ENCODE measurements around the gene FADS2.

Gene FADS2

DNA sequence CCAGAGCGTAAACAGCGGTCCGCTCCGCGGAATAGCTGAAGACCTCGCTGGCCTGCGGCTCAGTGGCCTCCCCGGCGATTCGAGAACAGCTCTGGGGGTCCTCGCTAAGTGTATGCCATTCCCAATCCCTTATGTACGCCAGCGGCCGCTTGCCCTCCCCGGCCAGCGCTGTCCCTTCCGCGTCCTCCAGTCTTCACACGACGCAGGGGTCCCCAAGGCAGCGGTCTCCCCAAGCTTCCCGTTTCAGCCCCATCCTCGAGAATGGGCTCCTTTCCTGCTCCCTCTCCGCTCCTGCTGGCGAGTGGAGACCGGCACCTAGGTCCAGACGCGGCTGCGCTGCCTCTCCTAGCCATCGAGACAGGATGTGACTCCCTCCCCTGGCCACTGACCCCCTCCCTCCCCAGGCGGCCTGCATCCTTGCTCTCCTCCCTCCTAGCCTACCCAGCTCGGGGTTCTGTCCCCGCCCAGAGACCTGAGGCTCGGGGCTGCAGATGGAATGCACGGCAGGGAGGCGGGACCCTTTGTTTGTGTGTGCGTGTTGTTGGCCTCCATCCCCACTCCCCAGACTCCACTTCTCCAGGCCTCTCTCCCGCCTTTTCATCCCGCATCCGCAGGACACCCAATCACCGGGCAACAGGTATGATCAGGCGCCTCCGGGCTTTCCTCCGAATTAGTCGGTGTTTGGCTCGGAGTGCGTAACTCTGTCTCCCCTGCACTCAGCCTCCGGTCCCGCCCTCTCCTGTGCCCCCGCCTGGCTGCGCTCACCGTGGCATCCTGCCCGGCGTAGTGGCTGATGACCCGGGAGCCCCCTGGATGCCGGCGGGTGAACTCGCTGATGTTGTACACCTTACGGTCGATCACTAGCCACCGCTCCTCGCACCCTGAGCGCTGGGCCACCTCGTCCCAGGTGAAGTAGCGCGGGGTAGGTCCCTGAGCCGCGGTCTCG lies 12.0 kb upstream of the FADS2 start:
- TF ChIP-seq, protein P1, sequence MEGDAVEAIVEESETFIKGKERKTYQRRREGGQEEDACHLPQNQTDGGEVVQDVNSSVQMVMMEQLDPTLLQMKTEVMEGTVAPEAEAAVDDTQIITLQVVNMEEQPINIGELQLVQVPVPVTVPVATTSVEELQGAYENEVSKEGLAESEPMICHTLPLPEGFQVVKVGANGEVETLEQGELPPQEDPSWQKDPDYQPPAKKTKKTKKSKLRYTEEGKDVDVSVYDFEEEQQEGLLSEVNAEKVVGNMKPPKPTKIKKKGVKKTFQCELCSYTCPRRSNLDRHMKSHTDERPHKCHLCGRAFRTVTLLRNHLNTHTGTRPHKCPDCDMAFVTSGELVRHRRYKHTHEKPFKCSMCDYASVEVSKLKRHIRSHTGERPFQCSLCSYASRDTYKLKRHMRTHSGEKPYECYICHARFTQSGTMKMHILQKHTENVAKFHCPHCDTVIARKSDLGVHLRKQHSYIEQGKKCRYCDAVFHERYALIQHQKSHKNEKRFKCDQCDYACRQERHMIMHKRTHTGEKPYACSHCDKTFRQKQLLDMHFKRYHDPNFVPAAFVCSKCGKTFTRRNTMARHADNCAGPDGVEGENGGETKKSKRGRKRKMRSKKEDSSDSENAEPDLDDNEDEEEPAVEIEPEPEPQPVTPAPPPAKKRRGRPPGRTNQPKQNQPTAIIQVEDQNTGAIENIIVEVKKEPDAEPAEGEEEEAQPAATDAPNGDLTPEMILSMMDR (IDR thresholded peaks at IDR 0.05; ENCODE audit: unreplicated experiment in 3 of 3), result no peak
- peaks cover 13% of the 10 kb centered on the region for H3K4me1 Mint-ChIP-seq
- H3K27ac Mint-ChIP-seq, result peak overlapping the region; percentile 95 to 100 (median 99)
- H3K4me3 Mint-ChIP-seq, result peak overlapping the region; percentile 96 to 98 (median 98)
- H3K36me3 Mint-ChIP-seq (ENCODE audit: low read depth), result peaks cover 29% of the 10 kb centered on the region
- H3K9me3 Mint-ChIP-seq, result no peaks in the 10 kb centered on the region
- H3K27me3 Mint-ChIP-seq (ENCODE audit: low read depth), result no peaks in the 10 kb centered on the region

DNA sequence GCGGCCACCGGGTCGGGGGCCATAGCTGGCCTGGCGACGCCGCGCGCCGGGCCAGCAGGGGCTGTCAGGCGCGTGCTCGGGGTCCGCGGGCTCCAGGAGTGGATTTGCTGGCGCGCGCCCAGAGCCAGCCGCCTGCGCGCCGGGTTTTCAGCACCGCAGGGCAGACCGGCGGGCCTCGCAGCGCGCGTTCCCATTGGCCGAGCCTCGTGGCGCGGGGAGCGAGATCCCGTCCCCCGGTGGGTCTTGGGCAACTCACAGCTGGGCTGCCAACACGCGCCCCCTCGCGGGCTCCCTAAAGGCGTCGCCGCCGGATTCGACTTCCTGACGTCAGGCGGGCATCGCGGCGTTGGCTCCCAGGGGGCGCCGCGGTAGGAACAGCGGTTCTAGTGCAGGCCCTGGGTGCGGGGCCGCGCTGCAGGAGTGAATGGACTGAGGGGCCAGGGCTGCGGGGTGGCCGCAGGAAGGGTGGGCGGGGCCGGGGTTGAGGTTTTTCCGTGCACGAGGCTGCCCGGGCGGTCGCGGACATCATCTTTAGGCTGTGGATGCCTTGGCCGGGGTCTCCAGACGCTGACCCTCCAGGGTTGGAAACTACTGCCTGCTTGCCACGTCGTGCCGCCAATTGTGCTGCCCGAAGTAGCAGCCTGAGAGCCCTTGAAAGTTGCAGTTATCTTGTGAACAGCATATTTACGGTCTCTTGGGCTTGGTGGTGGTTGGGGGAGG lies 11.2 kb upstream of the FADS2 start, which contains the start of gene FADS1:
FADS1 (minus strand) TSS at position 268 of the 720 bp plus-strand sequence; CDS start at position 194, 74 bp downstream.
- Mint-ChIP-seq H3K9me3 (no peaks in the 10 kb centered on the region), H3K36me3 (ENCODE audit: low read depth) (peaks cover 26% of the 10 kb centered on the region), H3K27ac (peak within 1 kb of the TSS; percentile 95 to 100 (median 99)), H3K27me3 (ENCODE audit: low read depth) (no peaks in the 10 kb centered on the region), H3K4me3 (peak within 1 kb of the TSS; percentile 96 to 98 (median 98)), H3K4me1 (peaks cover 13% of the 10 kb centered on the region)
- TF ChIP-seq, protein P1 (IDR thresholded peaks at IDR 0.05; ENCODE audit: unreplicated experiment in 3 of 3), result peak; percentile 54 to 69 (median 64)

DNA sequence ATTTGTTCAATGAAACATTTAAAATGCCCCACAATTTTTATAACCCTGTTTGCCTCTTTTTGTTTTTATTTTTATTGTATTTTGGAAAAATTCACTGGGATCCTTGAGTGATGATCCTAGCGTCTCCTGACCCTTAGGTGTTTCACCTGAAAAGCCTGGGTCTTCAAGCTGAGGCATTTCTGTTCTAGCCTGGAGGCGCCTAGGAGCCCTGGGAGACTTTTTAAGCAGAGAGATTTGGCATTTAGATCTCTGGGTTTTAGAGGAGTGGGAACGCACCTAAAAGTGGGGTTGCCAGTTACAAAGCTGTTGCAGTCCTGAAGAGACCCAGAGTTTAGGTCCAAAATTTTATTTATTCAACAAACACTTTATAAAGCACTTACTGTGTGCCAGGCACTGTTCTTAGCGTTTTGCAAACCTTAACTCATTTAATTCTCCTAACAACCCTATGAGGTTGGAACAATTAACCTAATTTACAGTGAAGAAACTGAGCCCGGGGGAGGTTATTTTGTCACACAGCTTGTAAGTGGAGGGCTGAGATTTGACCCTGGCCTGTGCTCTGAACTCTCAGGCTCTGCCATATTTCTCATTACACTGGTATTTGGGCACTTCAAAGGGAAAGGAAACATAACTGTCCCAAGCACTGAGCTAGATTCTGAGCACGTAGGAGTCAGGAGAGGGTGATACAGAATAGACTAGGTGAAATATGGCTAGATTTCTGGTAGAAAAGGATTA lies 10.5 kb upstream of the FADS2 start:
- Mint-ChIP-seq H3K36me3 (ENCODE audit: low read depth) (peaks cover 20% of the 10 kb centered on the region), H3K27me3 (ENCODE audit: low read depth) (no peaks in the 10 kb centered on the region), H3K4me1 (peaks cover 13% of the 10 kb centered on the region), H3K27ac (peak overlapping the region; percentile 71 to 86 (median 85)), H3K9me3 (no peaks in the 10 kb centered on the region), H3K4me3 (peak overlapping the region; percentile 89 to 98 (median 89))
- TF ChIP-seq, protein P1 (IDR thresholded peaks at IDR 0.05; ENCODE audit: unreplicated experiment in 3 of 3), result no peak

DNA sequence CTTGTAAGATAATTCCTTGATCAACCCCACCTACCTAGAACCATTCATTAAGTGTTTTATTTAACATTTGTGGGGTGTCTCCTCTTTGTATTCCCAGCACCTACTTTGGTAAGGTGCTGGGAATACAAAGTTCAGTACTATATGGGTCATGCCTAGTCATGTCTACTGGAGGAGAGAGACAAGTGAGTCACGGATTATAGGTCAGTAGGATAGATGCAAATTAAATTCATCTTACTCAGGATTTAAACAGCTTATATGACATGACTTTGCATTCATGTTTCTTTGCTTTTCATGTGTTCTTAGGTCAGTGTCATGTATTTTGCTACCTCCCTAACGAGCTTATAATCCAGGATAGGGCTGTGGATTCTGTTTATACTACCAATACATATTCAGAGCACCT lies 7.9 kb upstream of the FADS2 start:
- H3K27ac Mint-ChIP-seq, result no peak overlapping the region
- no peak overlapping the region for H3K4me3 Mint-ChIP-seq
- H3K36me3 Mint-ChIP-seq (ENCODE audit: low read depth), result no peaks in the 10 kb centered on the region
- TF ChIP-seq, protein P1 (IDR thresholded peaks at IDR 0.05; ENCODE audit: unreplicated experiment in 3 of 3), result no peak
- peaks cover 5% of the 10 kb centered on the region for H3K27me3 Mint-ChIP-seq (ENCODE audit: low read depth)
- H3K9me3 Mint-ChIP-seq, result no peaks in the 10 kb centered on the region
- H3K4me1 Mint-ChIP-seq, result peaks cover 7% of the 10 kb centered on the region

DNA sequence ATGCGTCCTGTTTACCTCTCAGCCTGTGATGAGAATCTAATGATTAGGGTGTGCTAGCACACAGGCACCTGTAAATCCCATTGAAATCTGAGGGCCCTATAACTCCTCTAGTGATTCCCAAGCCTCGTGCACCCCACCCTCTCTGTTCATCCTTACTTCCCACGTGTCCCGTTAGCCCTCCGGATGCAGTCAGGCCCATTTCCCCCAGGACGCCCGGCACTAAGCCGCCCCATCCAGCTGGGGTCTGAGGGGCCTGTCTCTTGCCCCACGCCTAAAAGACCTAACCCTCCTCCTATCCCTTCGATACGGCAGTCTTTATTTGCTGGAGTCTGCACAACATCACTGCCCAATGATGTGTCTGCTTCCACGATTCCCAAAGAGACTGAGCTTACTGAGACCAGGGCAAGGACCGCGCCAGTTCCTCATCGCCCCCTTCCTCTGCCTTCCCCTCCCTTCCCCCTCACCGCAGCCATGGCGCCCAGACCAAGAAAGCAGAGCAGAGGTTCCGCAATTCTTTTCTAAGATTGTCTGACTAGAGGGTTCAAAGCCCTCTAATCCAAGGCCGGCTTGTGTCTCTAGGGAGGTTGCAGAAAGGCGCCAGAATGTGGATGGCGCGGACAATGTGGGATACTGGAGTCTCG lies 1.1 kb upstream of the FADS2 start:
- H3K4me3 Mint-ChIP-seq, result peak overlapping the region; percentile 81 to 91 (median 82)
- H3K27me3 Mint-ChIP-seq (ENCODE audit: low read depth), result peaks cover 8% of the 10 kb centered on the region
- H3K4me1 Mint-ChIP-seq, result peaks cover 36% of the 10 kb centered on the region
- H3K27ac Mint-ChIP-seq, result peak overlapping the region; percentile 94 to 98 (median 95)
- no peaks in the 10 kb centered on the region for H3K9me3 Mint-ChIP-seq
- no peaks in the 10 kb centered on the region for H3K36me3 Mint-ChIP-seq (ENCODE audit: low read depth)
- TF ChIP-seq, protein P1 (IDR thresholded peaks at IDR 0.05; ENCODE audit: unreplicated experiment in 3 of 3), result no peak

All from nephron (organoid).